Liver (tissue), 9 donors: Measurements from ENCODE around the gene NBEA. TPM values are rescaled to one million over a fixed set of nuclear protein-coding genes. Genes with fewer than 3 reads are reported as not detected.

Experiments used
- DNase-seq: peaks from one replicate; pipeline ENCODE4 v3.0.0-alpha.2; 2017; ENCODE audit warnings: low spot score
- H3K27ac ChIP-seq, 2 donors: one replicate each; pipeline ENCODE4 v1.7.0; 2013; ENCODE audit warnings: inconsistent platforms in 2 of 2, low read length in 2 of 2, control low read depth in 1 of 2, low read depth in 1 of 2, mild to moderate bottlenecking in 1 of 2
- H3K27me3 ChIP-seq, 4 donors: one replicate each; pipeline versions ENCODE4 v1.6.1 to v1.7.0; 2013; ENCODE audit warnings: low read length in 3 of 4, inconsistent platforms in 1 of 4, mild to moderate bottlenecking in 1 of 4, moderate library complexity in 1 of 4; ENCODE audit not compliant: control insufficient read depth in 4 of 4, insufficient read depth in 4 of 4
- H3K36me3 ChIP-seq, 4 donors: one replicate each; pipeline versions ENCODE4 v1.6.1 to v1.7.0; 2013; ENCODE audit warnings: low read length in 3 of 4, mild to moderate bottlenecking in 3 of 4, low read depth in 1 of 4, moderate library complexity in 1 of 4; ENCODE audit not compliant: control insufficient read depth in 4 of 4, insufficient read depth in 3 of 4
- H3K4me1 ChIP-seq, 4 donors: one replicate each; pipeline versions ENCODE4 v1.6.1 to v1.7.0; 2013; ENCODE audit warnings: low read length in 3 of 4, mild to moderate bottlenecking in 3 of 4, moderate library complexity in 1 of 4; ENCODE audit not compliant: control insufficient read depth in 4 of 4, insufficient read depth in 4 of 4
- H3K4me3 ChIP-seq, 3 donors: one replicate each; pipeline versions ENCODE4 v1.6.1 to v1.7.0; 2013; ENCODE audit warnings: low read length in 3 of 3, control low read depth in 1 of 3, low read depth in 1 of 3, mild to moderate bottlenecking in 1 of 3
- H3K9ac ChIP-seq, 2 donors: one replicate each; pipeline ENCODE4 v1.7.0; 2013; ENCODE audit warnings: low read length in 2 of 2, mild to moderate bottlenecking in 2 of 2, moderate library complexity in 2 of 2, control low read depth in 1 of 2, low read depth in 1 of 2
- H3K9me3 ChIP-seq, 4 donors: one replicate each; pipeline versions ENCODE4 v1.6.1 to v1.7.0; 2013; ENCODE audit warnings: low read length in 3 of 4; ENCODE audit not compliant: control insufficient read depth in 4 of 4
- ATF3 ChIP-seq: IDR thresholded peaks from 2 replicates; pipeline ENCODE4 v1.6.1; 2016; ENCODE audit warnings: antibody characterized with exemption
- CTCF ChIP-seq: fragments of 150-350 bp; IDR thresholded peaks from 2 replicates; pipeline ENCODE4 v1.5.1; 2017; ENCODE audit warnings: improper control_type of control experiment, low read depth, low read length; ENCODE audit not compliant: missing input control
- EGR1 ChIP-seq, 2 donors: IDR thresholded peaks; 2 replicates each; pipeline ENCODE4 v1.6.1; 2016 to 2018; ENCODE audit warnings: antibody characterized with exemption in 2 of 2, low read depth in 2 of 2
- FOXA1 ChIP-seq: IDR thresholded peaks from 2 replicates; pipeline ENCODE4 v1.6.1; 2016; ENCODE audit warnings: antibody characterized with exemption
- FOXA2 ChIP-seq: IDR thresholded peaks from 2 replicates; pipeline ENCODE4 v1.6.1; 2016; ENCODE audit warnings: antibody characterized with exemption
- GABPA ChIP-seq, 2 donors: IDR thresholded peaks in 1 of 2; conservative IDR thresholded peaks in 1 of 2; 2 replicates each; pipeline ENCODE4 v1.6.1; 2016; ENCODE audit warnings: antibody characterized with exemption in 2 of 2, mild to moderate bottlenecking in 1 of 2, moderate library complexity in 1 of 2
- HNF4A ChIP-seq, 2 donors: conservative IDR thresholded peaks; 2 replicates each; pipeline ENCODE4 v1.6.1; 2016; ENCODE audit warnings: antibody characterized with exemption in 2 of 2, mild to moderate bottlenecking in 2 of 2
- HNF4G ChIP-seq: IDR thresholded peaks from 2 replicates; pipeline ENCODE4 v1.6.1; 2016; ENCODE audit warnings: antibody characterized with exemption
- JUND ChIP-seq, 2 donors: IDR thresholded peaks; 2 replicates each; pipeline ENCODE4 v1.6.1; 2016; ENCODE audit warnings: antibody characterized with exemption in 2 of 2
- NR2F2 ChIP-seq: IDR thresholded peaks from 2 replicates; pipeline ENCODE4 v1.6.1; 2016; ENCODE audit warnings: antibody characterized with exemption
- RAD21 ChIP-seq, 2 donors: IDR thresholded peaks; 2 replicates each; pipeline ENCODE4 v1.6.1; 2016; ENCODE audit warnings: antibody characterized with exemption in 2 of 2, mild to moderate bottlenecking in 2 of 2
- REST ChIP-seq: IDR thresholded peaks from 2 replicates; pipeline ENCODE4 v1.6.1; 2016; ENCODE audit warnings: antibody characterized with exemption, mild to moderate bottlenecking
- RXRA ChIP-seq, 2 donors: IDR thresholded peaks; 2 replicates each; pipeline ENCODE4 v1.6.1; 2017 to 2018; ENCODE audit warnings: antibody characterized with exemption in 2 of 2, mild to moderate bottlenecking in 1 of 2
- SP1 ChIP-seq: IDR thresholded peaks from 2 replicates; pipeline ENCODE4 v1.6.1; 2018; ENCODE audit warnings: antibody characterized with exemption, mild to moderate bottlenecking
- YY1 ChIP-seq: IDR thresholded peaks from 2 replicates; pipeline ENCODE4 v1.6.1; 2016; ENCODE audit warnings: antibody characterized with exemption, mild to moderate bottlenecking
- ZBTB33 ChIP-seq: IDR thresholded peaks from 2 replicates; pipeline ENCODE4 v1.6.1; 2016; ENCODE audit warnings: antibody characterized with exemption
- WGBS: extraction: QIAGEN DNeasy Blood & Tissue Kit; methylation state at CpG from one replicate; pipeline ENCODE4 v1.1.7; 2013; 5-methylcytosine and 5-hydroxymethylcytosine counted together
- polyA plus RNA-seq, 2 donors: library from polyadenylated mRNA; stranded (reverse) in 1 of 2; unstranded in 1 of 2; fragments of 200-250 nt in 1 of 2; fragments of >200 nt in 1 of 2; fragmentation: Nextera tagmentation in 1 of 2; extraction: Ambion mirVana in 1 of 2; gene quantifications; one replicate each; pipeline versions ENCODE4 v1.2.1 to v1.2.3, GENCODE V29; 2013 to 2015
- total RNA-seq, 2 donors: library from RNA; depleted of rRNA; stranded (reverse); fragments of >200 nt; gene quantifications; one replicate each; pipeline ENCODE4 v1.2.3, GENCODE V29; 2014
- donor health status: healthy.
- donor health status: healthy.
- donor health status: healthy.
- donor health status: healthy.
- donor health status: healthy.

The NBEA gene
- total and polyA plus RNA-seq, 4 donors = 0.24 to 3.5 (median 1.4) TPM

- no peaks in the 10 kb centered on the region for H3K9me3 ChIP-seq
- no peak for TF ChIP-seq CTCF
- no peak for TF ChIP-seq REST
- TF ChIP-seq GABPA (IDR thresholded peaks at IDR 0.05 in 1 of 2, conservative IDR thresholded peaks at IDR 0.05 in 1 of 2) = no peak
- no peak for TF ChIP-seq FOXA1
- no peak for TF ChIP-seq NR2F2
- TF ChIP-seq RXRA (IDR thresholded peaks at IDR 0.05) = no peak
- no peak for TF ChIP-seq EGR1 (IDR thresholded peaks at IDR 0.05; ENCODE audit: low read depth in 2 of 2)
- TF ChIP-seq HNF4A (conservative IDR thresholded peaks at IDR 0.05) = no peak
- no peak for TF ChIP-seq ZBTB33
- TF ChIP-seq YY1 = no peak
- TF ChIP-seq SP1 = no peak
- TF ChIP-seq ATF3 = no peak
- no peak for TF ChIP-seq JUND (IDR thresholded peaks at IDR 0.05)
- TF ChIP-seq HNF4G = no peak
- 54% methylated on average over 2 of the region's 2 CpGs for WGBS
- H3K27ac ChIP-seq = no peak overlapping the region
- H3K27me3 ChIP-seq = peaks cover 0 to 11% (median 6%) of the 10 kb centered on the region in 4 donors
- DNase-seq = no peak
- no peaks in the 10 kb centered on the region for H3K36me3 ChIP-seq
- H3K4me3 ChIP-seq = no peak overlapping the region
- H3K4me1 ChIP-seq = peaks cover 2 to 11% (median 5%) of the 10 kb centered on the region in 4 donors
- H3K9ac ChIP-seq = no peak overlapping the region
Observed at GRCh38 chr13:34944751-34945150, 2.7 kb downstream of the NBEA start.

GRCh38 chr13:34951528-34951927 lies 9.5 kb downstream of the NBEA start:
- no peak for TF ChIP-seq HNF4A (conservative IDR thresholded peaks at IDR 0.05)
- no peak for TF ChIP-seq RXRA (IDR thresholded peaks at IDR 0.05)
- no peak for TF ChIP-seq YY1
- no peak for TF ChIP-seq FOXA2
- TF ChIP-seq EGR1 (IDR thresholded peaks at IDR 0.05; ENCODE audit: low read depth in 2 of 2) = no peak
- no peak for TF ChIP-seq HNF4G
- no peak for TF ChIP-seq FOXA1
- no peak for TF ChIP-seq RAD21 (IDR thresholded peaks at IDR 0.05)
- TF ChIP-seq GABPA (IDR thresholded peaks at IDR 0.05 in 1 of 2, conservative IDR thresholded peaks at IDR 0.05 in 1 of 2) = no peak
- Histone ChIP-seq H3K4me1 (no peaks in the 10 kb centered on the region), H3K9me3 (peaks cover 0 to 2% (median 0%) of the 10 kb centered on the region in 4 donors), H3K27ac (no peak overlapping the region), H3K27me3 (no peaks in the 10 kb centered on the region), H3K36me3 (no peaks in the 10 kb centered on the region), H3K9ac (no peak overlapping the region), H3K4me3 (no peak overlapping the region)
- no peak for DNase-seq
